Limb (tissue), 2 donors: ENCODE measurements around the gene CCR2.
"Not testable (repeated sequence)": the region's sequence is repeated elsewhere in the genome, so short reads cannot be mapped to it uniquely, and the experiment has no call there.

ENCODE experiments used
- DNase-seq, 2 donors: peaks; one replicate each; pipeline ENCODE4 v3.0.0-alpha.2; 2016; ENCODE audit errors: extremely low spot score in 2 of 2

The CCR2 gene

DNA sequence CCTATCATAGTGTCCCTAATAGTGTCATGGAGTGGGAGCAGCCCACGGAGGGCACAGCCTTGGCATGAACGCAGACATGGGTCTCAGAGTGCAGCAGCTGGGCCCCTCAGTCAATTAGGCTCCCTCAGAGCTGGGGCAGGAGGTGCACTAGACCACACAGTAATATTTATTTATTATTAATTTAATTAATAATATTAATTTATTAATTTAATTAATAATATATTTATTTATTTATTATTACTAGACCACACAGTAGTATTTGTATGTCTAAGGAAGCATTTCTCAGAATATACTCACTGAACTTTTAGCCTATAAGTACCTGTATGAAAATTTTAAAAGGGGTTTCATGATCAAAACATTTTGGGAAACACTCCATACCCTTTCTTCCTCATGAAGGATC, 47.7 kb downstream of the CCR2 start:
- DNase-seq: no peak

DNA sequence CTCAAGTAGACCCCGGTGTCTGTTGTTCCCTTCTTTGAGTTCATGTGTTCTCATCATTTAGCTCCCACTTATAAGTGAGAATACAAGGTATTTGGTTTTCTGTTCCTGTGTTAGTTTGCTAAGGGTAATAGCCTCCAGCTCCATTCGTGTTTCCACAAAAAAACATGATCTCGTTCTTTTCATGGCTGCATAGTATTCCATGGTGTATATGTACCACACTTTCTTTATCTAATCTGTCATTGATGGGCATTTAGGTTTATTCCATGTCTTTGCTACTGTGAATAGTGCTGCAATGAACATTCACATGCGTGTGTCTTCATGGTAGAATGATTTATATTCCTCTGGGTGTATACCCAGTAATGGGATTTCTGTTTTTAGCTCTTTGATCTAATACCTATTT, 49.0 kb downstream of the CCR2 start:
- not testable (repeated sequence) for DNase-seq

DNA sequence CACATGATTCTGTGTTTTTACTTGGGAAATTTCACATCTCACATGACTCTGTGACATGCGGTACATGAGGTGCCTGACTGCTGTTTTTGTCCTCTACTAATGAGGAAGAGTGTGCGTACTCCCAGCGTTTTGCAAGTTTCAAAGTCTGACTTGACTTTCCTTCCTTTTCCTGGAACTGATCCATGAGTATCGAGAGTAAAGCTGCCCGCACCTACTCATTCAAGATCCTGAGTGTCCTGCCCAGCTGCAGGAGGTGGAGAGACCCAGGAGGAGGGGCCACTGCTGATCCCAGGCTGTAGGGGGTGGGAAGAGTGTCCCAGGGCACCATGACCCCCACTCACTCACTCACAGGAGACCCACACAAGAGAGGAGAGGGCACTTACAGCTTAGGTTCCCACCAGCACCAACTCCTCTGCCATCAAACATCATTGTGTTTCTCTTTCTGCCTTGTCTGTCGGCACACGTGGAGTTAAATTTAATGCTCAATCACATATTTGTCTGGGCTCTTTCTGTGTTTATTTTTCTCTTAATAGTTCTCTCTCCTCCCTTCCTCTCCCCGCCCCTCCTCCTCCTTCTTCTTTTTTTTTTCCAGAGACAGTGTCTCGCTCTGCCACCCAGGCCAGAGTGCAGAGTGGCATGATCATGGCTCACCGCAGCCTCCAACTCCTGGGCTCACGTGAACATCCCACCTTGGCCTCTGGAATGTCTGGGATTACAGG, 51.5 kb downstream of the CCR2 start:
- DNase-seq: no peak

DNA sequence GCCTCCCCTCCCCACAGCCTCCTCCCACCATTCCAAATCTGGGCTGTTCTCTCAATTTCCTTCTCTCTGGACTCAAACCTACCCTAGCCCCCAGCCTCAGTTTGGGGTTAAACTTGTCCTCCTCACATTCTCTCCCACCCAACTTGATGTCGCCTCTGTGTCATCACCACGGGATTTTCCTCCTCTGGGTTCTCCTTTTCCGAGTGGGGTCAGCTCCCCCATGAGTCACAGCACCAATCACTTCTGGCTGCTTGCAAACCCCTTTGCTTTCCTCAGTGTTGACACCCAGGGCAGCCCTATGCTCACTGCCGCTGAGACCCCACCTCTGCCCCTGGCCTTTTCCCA, 52.5 kb downstream of the CCR2 start:
- DNase-seq: no peak

DNA sequence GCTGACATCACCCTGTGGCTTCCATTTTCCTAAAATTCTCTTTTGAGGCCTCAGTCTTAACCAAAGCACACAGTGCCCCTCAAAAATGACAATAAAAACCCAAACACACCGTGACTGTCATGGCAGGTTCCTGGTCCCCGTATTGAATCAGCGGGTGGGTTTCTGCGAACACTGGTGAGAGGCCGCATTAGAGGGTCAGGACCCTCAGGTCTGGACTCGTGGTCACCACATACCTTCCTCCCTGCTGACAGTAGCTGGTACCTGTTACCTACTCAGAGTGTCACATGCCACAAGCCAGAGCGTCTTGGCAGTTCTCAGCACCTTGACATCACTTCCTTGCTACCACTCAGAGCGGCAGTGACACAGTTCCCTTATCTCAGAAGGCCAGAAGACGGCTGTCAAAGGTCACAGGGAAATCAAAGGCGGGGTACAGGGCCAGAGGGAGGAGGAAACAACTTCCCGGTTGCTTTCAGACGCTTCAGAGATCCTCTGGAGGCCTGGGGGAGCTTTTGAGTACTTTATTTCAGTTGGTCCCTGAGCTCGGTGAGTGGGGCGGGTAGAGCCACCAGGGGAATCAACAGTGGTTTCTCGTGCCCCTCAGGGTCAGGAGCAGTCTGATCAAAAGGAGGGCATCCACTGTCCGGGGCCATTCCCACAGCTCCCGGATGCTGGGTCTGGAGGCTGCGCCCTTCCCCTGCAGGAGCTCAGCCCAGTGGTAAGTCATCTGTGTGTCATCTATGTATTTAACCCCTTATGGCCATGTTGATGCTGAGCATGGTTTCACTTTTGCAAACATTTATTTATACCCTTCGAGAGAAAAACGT, 53.1 kb downstream of the CCR2 start, which contains the start of the genes CCR5AS and CCRL2:
TSS of gene CCR5AS (minus strand) at position 279 of the 824 bp plus-strand sequence.
TSS of gene CCRL2 (plus strand) at position 472 of the 824 bp plus-strand sequence. CDS start 821 bp downstream, outside the sequence.
- DNase-seq: no peak

DNA sequence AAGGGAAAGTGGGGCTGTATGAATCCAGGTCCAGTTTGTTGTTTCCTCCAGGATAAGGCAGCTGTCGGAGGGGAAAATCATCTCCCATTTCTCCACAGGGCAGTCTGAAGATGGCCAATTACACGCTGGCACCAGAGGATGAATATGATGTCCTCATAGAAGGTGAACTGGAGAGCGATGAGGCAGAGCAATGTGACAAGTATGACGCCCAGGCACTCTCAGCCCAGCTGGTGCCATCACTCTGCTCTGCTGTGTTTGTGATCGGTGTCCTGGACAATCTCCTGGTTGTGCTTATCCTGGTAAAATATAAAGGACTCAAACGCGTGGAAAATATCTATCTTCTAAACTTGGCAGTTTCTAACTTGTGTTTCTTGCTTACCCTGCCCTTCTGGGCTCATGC, 54.1 kb downstream of the CCR2 start:
- no peak for DNase-seq

DNA sequence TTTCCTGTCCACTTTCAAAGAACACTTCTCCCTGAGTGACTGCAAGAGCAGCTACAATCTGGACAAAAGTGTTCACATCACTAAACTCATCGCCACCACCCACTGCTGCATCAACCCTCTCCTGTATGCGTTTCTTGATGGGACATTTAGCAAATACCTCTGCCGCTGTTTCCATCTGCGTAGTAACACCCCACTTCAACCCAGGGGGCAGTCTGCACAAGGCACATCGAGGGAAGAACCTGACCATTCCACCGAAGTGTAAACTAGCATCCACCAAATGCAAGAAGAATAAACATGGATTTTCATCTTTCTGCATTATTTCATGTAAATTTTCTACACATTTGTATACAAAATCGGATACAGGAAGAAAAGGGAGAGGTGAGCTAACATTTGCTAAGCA, 54.9 kb downstream of the CCR2 start:
- no peak for DNase-seq

DNA sequence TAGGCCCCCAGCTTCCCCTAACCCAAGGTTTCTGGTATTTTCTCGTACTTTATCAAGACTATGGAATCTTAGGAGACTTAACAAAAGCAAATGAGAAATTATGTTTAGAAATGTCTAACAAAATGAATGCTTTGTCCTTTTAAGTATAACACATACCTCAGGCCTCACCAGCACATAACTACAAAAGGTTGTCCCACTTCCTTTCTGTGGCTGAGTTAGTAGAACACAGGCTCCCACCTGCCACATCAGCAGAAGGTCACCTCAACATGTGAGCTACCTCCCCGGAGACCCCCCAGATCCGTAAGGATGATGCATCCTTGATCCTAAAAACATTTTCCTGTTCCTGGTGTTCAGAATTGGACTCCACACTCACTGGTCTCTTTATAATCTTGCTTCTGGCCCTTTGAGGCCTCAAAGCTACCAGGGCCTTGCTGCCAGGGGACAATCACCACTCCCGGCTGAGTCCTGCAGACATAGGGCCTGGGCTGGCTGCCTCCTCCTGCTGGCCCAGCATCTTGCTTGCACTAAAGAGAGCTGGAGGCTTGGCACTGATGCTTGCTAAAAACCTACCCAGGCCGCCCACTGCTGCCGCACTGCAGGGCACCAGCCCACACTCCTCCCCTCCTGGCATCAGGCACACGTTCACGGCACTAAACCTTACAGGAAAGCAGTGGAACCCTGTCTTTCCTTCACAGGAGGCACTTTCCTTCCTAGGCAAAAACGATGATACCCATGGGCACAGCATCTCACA, 56.0 kb downstream of the CCR2 start:
- no peak for DNase-seq
